Measurements from ENCODE around the gene REG4. TPM values are rescaled to one million over a fixed set of nuclear protein-coding genes. Genes with fewer than 3 reads are reported as not detected.

Gene REG4
- total and polyA plus RNA-seq, 10 of the 15 experiments (the other 5 are each of a cell fraction or from before 2014, with no cell fraction given) = not detected

GRCh38 chr1:119778886-119779560 lies 32.2 kb downstream of the REG4 start (continued):
- TF ChIP-seq HDAC6 (IDR thresholded peaks at IDR 0.05; ENCODE audit: unreplicated experiment) (no peak), EGR1 (IDR thresholded peaks at IDR 0.05; ENCODE audit: borderline replicate concordance in 1 of 2, low read depth in 2 of 2, low read length in 2 of 2) (no peak), PAX5 (IDR thresholded peaks at IDR 0.05; ENCODE audit: borderline replicate concordance, low read depth, low read length) (no peak)
- TF ChIP-seq, protein P1, sequence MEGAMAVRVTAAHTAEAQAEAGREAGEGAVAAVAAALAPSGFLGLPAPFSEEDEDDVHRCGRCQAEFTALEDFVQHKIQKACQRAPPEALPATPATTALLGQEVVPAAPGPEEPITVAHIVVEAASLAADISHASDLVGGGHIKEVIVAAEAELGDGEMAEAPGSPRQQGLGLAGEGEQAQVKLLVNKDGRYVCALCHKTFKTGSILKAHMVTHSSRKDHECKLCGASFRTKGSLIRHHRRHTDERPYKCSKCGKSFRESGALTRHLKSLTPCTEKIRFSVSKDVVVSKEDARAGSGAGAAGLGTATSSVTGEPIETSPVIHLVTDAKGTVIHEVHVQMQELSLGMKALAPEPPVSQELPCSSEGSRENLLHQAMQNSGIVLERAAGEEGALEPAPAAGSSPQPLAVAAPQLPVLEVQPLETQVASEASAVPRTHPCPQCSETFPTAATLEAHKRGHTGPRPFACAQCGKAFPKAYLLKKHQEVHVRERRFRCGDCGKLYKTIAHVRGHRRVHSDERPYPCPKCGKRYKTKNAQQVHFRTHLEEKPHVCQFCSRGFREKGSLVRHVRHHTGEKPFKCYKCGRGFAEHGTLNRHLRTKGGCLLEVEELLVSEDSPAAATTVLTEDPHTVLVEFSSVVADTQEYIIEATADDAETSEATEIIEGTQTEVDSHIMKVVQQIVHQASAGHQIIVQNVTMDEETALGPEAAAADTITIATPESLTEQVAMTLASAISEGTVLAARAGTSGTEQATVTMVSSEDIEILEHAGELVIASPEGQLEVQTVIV (IDR thresholded peaks at IDR 0.05; ENCODE audit: borderline replicate concordance, partially characterized antibody) = no peak
- TF ChIP-seq, protein P2, sequence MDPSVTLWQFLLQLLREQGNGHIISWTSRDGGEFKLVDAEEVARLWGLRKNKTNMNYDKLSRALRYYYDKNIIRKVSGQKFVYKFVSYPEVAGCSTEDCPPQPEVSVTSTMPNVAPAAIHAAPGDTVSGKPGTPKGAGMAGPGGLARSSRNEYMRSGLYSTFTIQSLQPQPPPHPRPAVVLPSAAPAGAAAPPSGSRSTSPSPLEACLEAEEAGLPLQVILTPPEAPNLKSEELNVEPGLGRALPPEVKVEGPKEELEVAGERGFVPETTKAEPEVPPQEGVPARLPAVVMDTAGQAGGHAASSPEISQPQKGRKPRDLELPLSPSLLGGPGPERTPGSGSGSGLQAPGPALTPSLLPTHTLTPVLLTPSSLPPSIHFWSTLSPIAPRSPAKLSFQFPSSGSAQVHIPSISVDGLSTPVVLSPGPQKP (IDR thresholded peaks at IDR 0.05; ENCODE audit: low read depth, low read length) = no peak

- ChIA-PET CTCF (no interaction called here), RAD21 (ENCODE audit: unreplicated experiment) (no interaction called here), SMC1A (ENCODE audit: uncharacterized antibody, unreplicated experiment) (no interaction called here), POLR2A (no interaction called here)
- in situ Hi-C loops (cut with MboI) = no loop called here
- TF ChIP-seq BCL11A (IDR thresholded peaks at IDR 0.05; ENCODE audit: low read depth, low read length) (no peak), CEBPZ (IDR thresholded peaks at IDR 0.05; ENCODE audit: low read depth, low read length) (no peak), CHD4 (IDR thresholded peaks at IDR 0.05) (no peak), SMARCA5 (IDR thresholded peaks at IDR 0.05) (no peak), NR2C2 (IDR thresholded peaks at IDR 0.05; ENCODE audit: borderline replicate concordance, control insufficient read depth, insufficient read length, low read depth) (no peak), ASH2L (IDR thresholded peaks at IDR 0.05; ENCODE audit: borderline replicate concordance, low read depth) (no peak), CBX3 (IDR thresholded peaks at IDR 0.05; ENCODE audit: borderline replicate concordance, low read depth) (no peak), RB1 (IDR thresholded peaks at IDR 0.05; ENCODE audit: borderline replicate concordance) (no peak), POU2F2 (IDR thresholded peaks at IDR 0.05; ENCODE audit: borderline replicate concordance, low read depth, low read length) (no peak), ZNF24 (IDR thresholded peaks at IDR 0.05) (no peak), HDAC2 (IDR thresholded peaks at IDR 0.05) (no peak), RAD21 (IDR thresholded peaks at IDR 0.05; ENCODE audit: insufficient read depth, low read depth, low read length) (no peak)
- H4K20me1 ChIP-seq (ENCODE audit: control insufficient read depth, insufficient read depth) = 0 out of 2 replicates have a peak, but pooled peaks cover 2% of the 10 kb centered on the region
- no peaks in the 10 kb centered on the region for H3K79me2 ChIP-seq (ENCODE audit: control insufficient read depth, insufficient read depth, low read length)
- ATAC-seq (no peak), FAIRE-seq (no peak), DNase-seq (ENCODE audit: low read depth, low spot score) (no peak)
- H3K4me2 ChIP-seq (ENCODE audit: control insufficient read depth, insufficient read depth) = no peak overlapping the region
- intact Hi-C loops (cut with micrococcal nuclease; ENCODE audit: unreplicated experiment) = no loop called here
- no peaks in the 10 kb centered on the region for H3K9me3 ChIP-seq (replicated peaks; ENCODE audit: control insufficient read depth, insufficient read depth, low read length)
- H3K4me3 ChIP-seq = no peak overlapping the region
- no peak overlapping the region for H2AFZ ChIP-seq (ENCODE audit: control insufficient read depth, low read depth, low read length)
- no peaks in the 10 kb centered on the region for H3K36me3 ChIP-seq (ENCODE audit: control insufficient read depth in 2 of 2, insufficient read depth in 2 of 2, low read length in 1 of 2)
- H3K4me1 ChIP-seq (ENCODE audit: control insufficient read depth, insufficient read depth, low read length) = no peaks in the 10 kb centered on the region
- WGBS (ENCODE audit: insufficient coverage, insufficient replicate concordance, low lambda C conversion rate, missing lambda C conversion rate) = 50% methylated on average over 6 of the region's 6 CpGs
- H3K9ac ChIP-seq (ENCODE audit: control insufficient read depth, insufficient read depth, low read length) = no peak overlapping the region
- peaks cover 0 to 4% of the 10 kb centered on the region in 2 experiments; a peak in 2 of 4 replicates for H3K27me3 ChIP-seq (replicated peaks in 1 of 2; ENCODE audit: control insufficient read depth in 2 of 2, insufficient read depth in 2 of 2, low read length in 1 of 2)
- no TSS peak for BruUV-seq (replicated peaks)
- no peak overlapping the region for H3K27ac ChIP-seq (ENCODE audit: control insufficient read depth, insufficient read depth)
These were observed 32.9 kb downstream of the REG4 start for GRCh38 chr1:119778359-119778758.

Measured in GM12878 (cell line).